ENCODE measurements around the gene ANKEF1. TPM values are rescaled to one million over a fixed set of nuclear protein-coding genes. Genes with fewer than 3 reads are reported as not detected.

Gene ANKEF1
- total RNA-seq, 4 donors from 2014 or later = 4.4 to 5.7 (median 5.0) TPM

DNA sequence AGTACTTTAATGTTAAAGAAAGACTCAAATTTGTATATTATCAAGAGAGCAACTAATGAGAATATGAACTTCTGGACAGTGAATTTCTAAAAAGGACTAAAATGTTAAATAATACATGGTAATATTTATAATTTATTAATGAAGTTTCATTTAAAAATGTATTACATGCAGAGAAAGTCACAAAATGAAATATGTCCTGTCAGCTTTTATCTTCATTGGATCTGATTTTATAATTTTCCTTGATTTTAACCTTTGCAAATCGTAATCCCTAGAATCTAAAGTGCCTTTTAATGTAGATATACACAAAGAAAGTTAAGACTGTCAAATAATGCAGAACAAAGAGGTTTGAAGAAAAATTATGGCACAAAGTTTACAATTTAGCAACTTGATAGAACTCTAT, 16.4 kb downstream of the ANKEF1 start:
- intact Hi-C loops (cut with DNase I) = no loop called here
- Histone ChIP-seq H3K4me3 (no peak overlapping the region), H3K36me3 (peaks cover 0 to 36% (median 0%) of the 10 kb centered on the region in 3 donors), H3K27me3 (no peaks in the 10 kb centered on the region), H3K4me1 (no peaks in the 10 kb centered on the region), H3K9me3 (no peaks in the 10 kb centered on the region), H3K27ac (no peak overlapping the region)
- TF ChIP-seq, protein P1, sequence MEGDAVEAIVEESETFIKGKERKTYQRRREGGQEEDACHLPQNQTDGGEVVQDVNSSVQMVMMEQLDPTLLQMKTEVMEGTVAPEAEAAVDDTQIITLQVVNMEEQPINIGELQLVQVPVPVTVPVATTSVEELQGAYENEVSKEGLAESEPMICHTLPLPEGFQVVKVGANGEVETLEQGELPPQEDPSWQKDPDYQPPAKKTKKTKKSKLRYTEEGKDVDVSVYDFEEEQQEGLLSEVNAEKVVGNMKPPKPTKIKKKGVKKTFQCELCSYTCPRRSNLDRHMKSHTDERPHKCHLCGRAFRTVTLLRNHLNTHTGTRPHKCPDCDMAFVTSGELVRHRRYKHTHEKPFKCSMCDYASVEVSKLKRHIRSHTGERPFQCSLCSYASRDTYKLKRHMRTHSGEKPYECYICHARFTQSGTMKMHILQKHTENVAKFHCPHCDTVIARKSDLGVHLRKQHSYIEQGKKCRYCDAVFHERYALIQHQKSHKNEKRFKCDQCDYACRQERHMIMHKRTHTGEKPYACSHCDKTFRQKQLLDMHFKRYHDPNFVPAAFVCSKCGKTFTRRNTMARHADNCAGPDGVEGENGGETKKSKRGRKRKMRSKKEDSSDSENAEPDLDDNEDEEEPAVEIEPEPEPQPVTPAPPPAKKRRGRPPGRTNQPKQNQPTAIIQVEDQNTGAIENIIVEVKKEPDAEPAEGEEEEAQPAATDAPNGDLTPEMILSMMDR (IDR thresholded peaks at IDR 0.05) = no peak
- TF ChIP-seq POLR2A (IDR thresholded peaks at IDR 0.05) = no peak
- no peak for DNase-seq
- WGBS, 2 donors = 91% methylated on average over 1 of the region's 1 CpG

DNA sequence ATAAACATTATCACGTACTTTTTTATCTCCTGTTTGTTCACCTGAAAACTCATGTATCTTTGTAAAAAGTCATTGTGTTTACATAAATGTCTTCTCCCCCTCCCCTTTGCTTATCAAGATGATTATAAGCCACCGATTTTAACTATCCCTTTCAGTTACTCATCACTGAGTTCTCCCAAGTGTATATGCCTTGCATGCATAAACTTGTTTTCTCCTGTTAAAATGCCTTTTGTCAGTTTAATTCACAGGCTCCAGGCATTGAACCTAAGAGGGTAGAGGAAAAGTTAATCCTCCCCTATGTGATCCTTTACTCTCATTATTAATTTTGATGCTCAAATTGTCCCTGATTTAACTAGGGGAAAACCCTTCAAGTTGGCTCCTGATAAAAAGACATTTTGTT, 24.2 kb downstream of the ANKEF1 start:
- H3K4me1 ChIP-seq = no peaks in the 10 kb centered on the region
- peaks cover 0 to 6% (median 0%) of the 10 kb centered on the region in 4 donors for H3K27me3 ChIP-seq
- TF ChIP-seq, protein P1 (IDR thresholded peaks at IDR 0.05) = no peak
- no peak for TF ChIP-seq POLR2A (IDR thresholded peaks at IDR 0.05)
- no peak for DNase-seq
- no peaks in the 10 kb centered on the region for H3K9me3 ChIP-seq
- no peak overlapping the region for H3K4me3 ChIP-seq
- intact Hi-C loops (cut with DNase I) = no loop called here
- H3K27ac ChIP-seq = no peak overlapping the region
- H3K36me3 ChIP-seq = peaks cover 0 to 33% (median 0%) of the 10 kb centered on the region in 3 donors
- WGBS, 2 donors = 21% methylated on average over 2 of the region's 2 CpGs

DNA sequence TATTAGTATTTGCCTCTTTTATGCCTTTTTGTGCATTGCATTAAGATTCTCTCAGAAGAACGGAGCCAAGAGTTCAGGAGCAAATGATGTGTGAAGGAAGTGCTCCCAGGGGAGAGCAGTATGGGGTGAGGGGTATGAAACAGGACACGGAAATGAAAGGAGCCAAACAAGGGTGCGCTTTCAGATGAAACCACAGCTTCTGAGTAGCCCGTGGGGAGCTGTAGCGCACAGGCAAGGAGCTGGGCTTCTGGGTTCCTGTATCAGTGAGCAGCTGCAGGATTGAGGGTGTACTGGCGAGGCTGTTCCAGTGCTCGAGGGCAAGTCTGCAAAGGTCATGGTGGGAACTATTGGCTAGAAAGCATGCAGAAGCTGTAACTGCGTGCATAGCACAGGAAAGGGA, 25.4 kb downstream of the ANKEF1 start:
- peaks cover 0 to 21% (median 0%) of the 10 kb centered on the region in 3 donors for H3K36me3 ChIP-seq
- WGBS, 2 donors = 59 to 72% methylated on average over 8 of the region's 8 CpGs
- peaks cover 0 to 6% (median 0%) of the 10 kb centered on the region in 4 donors for H3K27me3 ChIP-seq
- H3K27ac ChIP-seq = no peak overlapping the region
- no peak overlapping the region for H3K4me3 ChIP-seq
- intact Hi-C loops (cut with DNase I) = no loop called here
- no peak for DNase-seq
- no peaks in the 10 kb centered on the region for H3K9me3 ChIP-seq
- H3K4me1 ChIP-seq = no peaks in the 10 kb centered on the region
- TF ChIP-seq, protein P1 (IDR thresholded peaks at IDR 0.05) = no peak
- no peak for TF ChIP-seq POLR2A (IDR thresholded peaks at IDR 0.05)

DNA sequence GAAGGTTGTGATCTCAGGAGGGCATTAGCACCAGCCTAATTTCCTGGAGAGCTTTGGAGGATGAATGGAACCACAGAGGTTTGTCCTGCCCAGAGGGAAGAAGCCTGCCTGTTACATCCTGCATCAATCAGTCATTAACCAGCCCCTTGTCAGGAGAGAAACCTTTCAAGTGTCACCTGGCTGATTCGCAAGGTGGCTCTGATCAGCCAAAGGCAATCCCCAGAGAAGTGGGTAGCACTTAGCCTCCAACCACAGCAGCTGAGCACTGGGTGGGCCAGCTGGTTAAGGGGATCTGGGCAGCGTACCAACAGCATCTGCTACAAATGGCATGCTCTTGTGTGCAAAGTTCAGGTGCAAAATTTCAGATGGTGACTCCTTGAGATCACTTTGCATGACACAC, 26.9 kb downstream of the ANKEF1 start:
- TF ChIP-seq POLR2A (IDR thresholded peaks at IDR 0.05) = no peak
- TF ChIP-seq, protein P1 (IDR thresholded peaks at IDR 0.05) = no peak
- 60 to 63% methylated on average over 1 to 2 of the region's 2 CpGs for WGBS, 2 donors
- DNase-seq = no peak
- no peaks in the 10 kb centered on the region for H3K4me1 ChIP-seq
- no peak overlapping the region for H3K27ac ChIP-seq
- peaks cover 0 to 7% (median 0%) of the 10 kb centered on the region in 3 donors for H3K36me3 ChIP-seq
- H3K27me3 ChIP-seq = peaks cover 0 to 6% (median 0%) of the 10 kb centered on the region in 4 donors
- H3K9me3 ChIP-seq = no peaks in the 10 kb centered on the region
- intact Hi-C loops (cut with DNase I) = no loop called here
- no peak overlapping the region for H3K4me3 ChIP-seq

DNA sequence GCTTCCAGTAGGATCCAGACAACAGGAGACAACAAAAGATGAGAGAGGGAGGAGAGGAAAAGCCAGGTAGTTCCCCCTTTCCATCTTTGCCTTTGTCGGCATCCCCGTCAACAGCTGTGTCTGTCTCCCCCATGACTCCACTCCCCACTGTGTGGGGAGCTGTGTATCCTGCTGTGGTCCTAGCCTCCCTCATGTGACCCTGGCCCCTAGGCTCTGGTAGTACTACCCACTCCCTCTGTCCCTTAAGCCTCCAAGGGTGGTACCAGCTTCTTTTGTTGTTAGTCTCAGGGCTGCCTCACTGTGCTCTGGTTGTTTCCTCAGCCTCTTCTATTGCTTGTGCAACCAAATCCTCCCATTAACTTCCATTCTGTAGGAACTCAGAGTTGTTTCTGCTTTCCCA, 28.7 kb downstream of the ANKEF1 start:
- no peak overlapping the region for H3K27ac ChIP-seq
- H3K9me3 ChIP-seq = no peaks in the 10 kb centered on the region
- TF ChIP-seq, protein P1 (IDR thresholded peaks at IDR 0.05) = no peak
- TF ChIP-seq POLR2A (IDR thresholded peaks at IDR 0.05) = no peak
- H3K36me3 ChIP-seq = no peaks in the 10 kb centered on the region
- 94% methylated on average over 2 of the region's 2 CpGs for WGBS, 2 donors
- no peak overlapping the region for H3K4me3 ChIP-seq
- no peaks in the 10 kb centered on the region for H3K4me1 ChIP-seq
- H3K27me3 ChIP-seq = peaks cover 0 to 6% (median 0%) of the 10 kb centered on the region in 4 donors
- intact Hi-C loops (cut with DNase I) = no loop called here
- no peak for DNase-seq
